Neural progenitor cell (in vitro differentiated cells): ENCODE measurements around the gene GORASP1. TPM values are rescaled to one million over a fixed set of nuclear protein-coding genes. Genes with fewer than 3 reads are reported as not detected.

ENCODE experiments used
- DNase-seq: peaks from one replicate; pipeline ENCODE4 v3.0.0-alpha.2; 2016; ENCODE audit warnings: low spot score
- H2AFZ ChIP-seq: fragments of 200-600 bp; sonication (generic); replicated peaks from 2 replicates; pipeline ENCODE4 v1.6.1; 2016; ENCODE audit warnings: antibody characterized with exemption
- H3F3A ChIP-seq: fragments of 200-600 bp; sonication (generic); 2 replicates; pipeline ENCODE4 v1.6.1; 2016; ENCODE audit warnings: antibody characterized with exemption, low read depth
- H3K27ac ChIP-seq: fragments of 200-600 bp; sonication (generic); 2 replicates; pipeline ENCODE4 v1.5.1; 2016; ENCODE audit warnings: mild to moderate bottlenecking
- H3K27me3 ChIP-seq: fragments of 200-600 bp; sonication (generic); 2 replicates; pipeline ENCODE4 v1.6.1; 2016; ENCODE audit warnings: mild to moderate bottlenecking, moderate library complexity
- H3K36me3 ChIP-seq: fragments of 200-600 bp; sonication (generic); 2 replicates; pipeline ENCODE4 v1.5.1; 2016
- H3K4me1 ChIP-seq: fragments of 200-600 bp; sonication (generic); 2 replicates; pipeline ENCODE4 v1.6.1; 2016; ENCODE audit warnings: mixed run types
- H3K4me2 ChIP-seq: fragments of 200-600 bp; sonication (generic); 2 replicates; pipeline ENCODE4 v1.6.1; 2016
- H3K4me3 ChIP-seq: fragments of 200-600 bp; sonication (generic); 2 replicates; pipeline ENCODE4 v1.5.1; 2016
- H3K79me2 ChIP-seq: fragments of 200-600 bp; sonication (generic); 2 replicates; pipeline ENCODE4 v1.6.1; 2016; ENCODE audit warnings: low read depth
- H3K9ac ChIP-seq: fragments of 200-600 bp; sonication (generic); 2 replicates; pipeline ENCODE4 v1.6.1; 2016
- H3K9me3 ChIP-seq: fragments of 200-600 bp; sonication (generic); 2 replicates; pipeline ENCODE4 v1.5.1; 2016; ENCODE audit warnings: low read depth
- H4K20me1 ChIP-seq: fragments of 200-600 bp; sonication (generic); 2 replicates; pipeline ENCODE4 v1.6.1; 2016; ENCODE audit warnings: low read depth
- H3K27ac Mint-ChIP-seq: 3 replicates; pipeline ENCODE4 v1.8.0; 2021; ENCODE audit warnings: mixed read lengths
- H3K27me3 Mint-ChIP-seq: 2 replicates; pipeline ENCODE4 v1.8.0; 2022; ENCODE audit warnings: low read depth, mild to moderate bottlenecking, inconsistent platforms, moderate library complexity, mixed read lengths; ENCODE audit not compliant: insufficient read depth
- H3K36me3 Mint-ChIP-seq: 3 replicates; pipeline ENCODE4 v1.8.0; 2021; ENCODE audit warnings: mixed read lengths
- H3K4me1 Mint-ChIP-seq: 3 replicates; pipeline ENCODE4 v1.8.0; 2021; ENCODE audit warnings: mixed read lengths
- H3K4me3 Mint-ChIP-seq: 3 replicates; pipeline ENCODE4 v1.8.0; 2021; ENCODE audit warnings: mild to moderate bottlenecking, moderate library complexity, mixed read lengths
- H3K9me3 Mint-ChIP-seq: 3 replicates; pipeline ENCODE4 v1.8.0; 2020; ENCODE audit warnings: mixed read lengths
- CTCF ChIP-seq: fragments of 200-600 bp; sonication (generic); IDR thresholded peaks from 2 replicates; pipeline ENCODE4 v1.5.1; 2017; ENCODE audit warnings: antibody characterized with exemption, mild to moderate bottlenecking
- EZH2 ChIP-seq: fragments of 200-600 bp; sonication (generic); IDR thresholded peaks from 2 replicates; pipeline ENCODE4 v1.6.1; 2017; ENCODE audit warnings: antibody characterized with exemption, mild to moderate bottlenecking, moderate library complexity
- EZH2phosphoT487 ChIP-seq: fragments of 200-600 bp; sonication (generic); IDR thresholded peaks from 2 replicates; pipeline ENCODE4 v1.6.1; 2017; ENCODE audit warnings: antibody characterized with exemption
- total RNA-seq: library from RNA; depleted of rRNA; stranded (reverse); fragments of >200 nt; gene quantifications from 2 replicates; pipeline ENCODE4 v1.2.3, GENCODE V29; 2015; ENCODE audit warnings: low replicate concordance

GORASP1 gene
- total RNA-seq, 1 donor from 2014 or later, result 18.0 TPM

- Histone ChIP-seq H3K27ac (no peak overlapping the region), H3K36me3 (no peaks in the 10 kb centered on the region), H3K79me2 (no peaks in the 10 kb centered on the region), H4K20me1 (no peaks in the 10 kb centered on the region), H3K9ac (no peak overlapping the region), H3K27me3 (no peaks in the 10 kb centered on the region), H3K4me2 (no peak overlapping the region), H2AFZ (no peak overlapping the region), H3K4me1 (no peaks in the 10 kb centered on the region), H3F3A (no peaks in the 10 kb centered on the region), H3K9me3 (no peaks in the 10 kb centered on the region), H3K4me3 (no peak overlapping the region)
- no peak for DNase-seq
- Mint-ChIP-seq H3K27me3 (no peaks in the 10 kb centered on the region), H3K27ac (no peak overlapping the region), H3K9me3 (no peaks in the 10 kb centered on the region), H3K4me3 (no peak overlapping the region), H3K36me3 (peaks cover 3% of the 10 kb centered on the region), H3K4me1 (no peaks in the 10 kb centered on the region)
- TF ChIP-seq CTCF, result no peak
- no peak for TF ChIP-seq EZH2phosphoT487
- no peak for TF ChIP-seq EZH2
Measured at GRCh38 chr3:39115870-39116269, 8.4 kb upstream of the GORASP1 start.

GRCh38 chr3:39114456-39114855, 7.0 kb upstream of the GORASP1 start:
- Histone ChIP-seq H3K27ac (no peak overlapping the region), H3K4me2 (no peak overlapping the region), H3K27me3 (no peaks in the 10 kb centered on the region), H4K20me1 (no peaks in the 10 kb centered on the region), H3K36me3 (no peaks in the 10 kb centered on the region), H2AFZ (no peak overlapping the region), H3F3A (no peaks in the 10 kb centered on the region), H3K4me1 (no peaks in the 10 kb centered on the region), H3K79me2 (no peaks in the 10 kb centered on the region), H3K4me3 (no peak overlapping the region), H3K9ac (no peak overlapping the region), H3K9me3 (no peaks in the 10 kb centered on the region)
- no peak for TF ChIP-seq EZH2phosphoT487
- no peak for TF ChIP-seq EZH2
- TF ChIP-seq CTCF, result no peak
- H3K27ac Mint-ChIP-seq, result no peak overlapping the region
- no peaks in the 10 kb centered on the region for H3K4me1 Mint-ChIP-seq
- no peaks in the 10 kb centered on the region for H3K9me3 Mint-ChIP-seq
- H3K27me3 Mint-ChIP-seq, result no peaks in the 10 kb centered on the region
- H3K36me3 Mint-ChIP-seq, result peaks cover 3% of the 10 kb centered on the region
- no peak overlapping the region for H3K4me3 Mint-ChIP-seq
- no peak for DNase-seq

GRCh38 chr3:39113291-39113690, 5.9 kb upstream of the GORASP1 start:
- Histone ChIP-seq H3K9ac (no peak overlapping the region), H3K4me1 (no peaks in the 10 kb centered on the region), H3K36me3 (no peaks in the 10 kb centered on the region), H3K4me3 (no peak overlapping the region), H3K27me3 (peaks cover 7% of the 10 kb centered on the region), H3K4me2 (no peak overlapping the region), H4K20me1 (no peaks in the 10 kb centered on the region), H2AFZ (no peak overlapping the region), H3K79me2 (no peaks in the 10 kb centered on the region), H3K27ac (no peak overlapping the region), H3K9me3 (no peaks in the 10 kb centered on the region), H3F3A (no peaks in the 10 kb centered on the region)
- Mint-ChIP-seq H3K27ac (no peak overlapping the region), H3K4me1 (peaks cover 5% of the 10 kb centered on the region), H3K27me3 (no peaks in the 10 kb centered on the region), H3K9me3 (no peaks in the 10 kb centered on the region), H3K4me3 (no peak overlapping the region), H3K36me3 (no peaks in the 10 kb centered on the region)
- DNase-seq, result no peak
- no peak for TF ChIP-seq EZH2
- TF ChIP-seq EZH2phosphoT487, result no peak
- no peak for TF ChIP-seq CTCF
